NCI-H446 treated with DMSO at 0.1 percent for 48 hours (cell line): Measurements from ENCODE around the gene PSMC5.
A peak's percentile ranks its signal among the peaks of the same experiment; 100 is the strongest.
"Not testable (repeated sequence)": the region's sequence is repeated elsewhere in the genome, so short reads cannot be mapped to it uniquely, and the experiment has no call there.

Experiments
- DNase-seq: peaks from one replicate; lab custom pipeline; 2025; lab: John Stamatoyannopoulos, UW

The PSMC5 gene

DNA sequence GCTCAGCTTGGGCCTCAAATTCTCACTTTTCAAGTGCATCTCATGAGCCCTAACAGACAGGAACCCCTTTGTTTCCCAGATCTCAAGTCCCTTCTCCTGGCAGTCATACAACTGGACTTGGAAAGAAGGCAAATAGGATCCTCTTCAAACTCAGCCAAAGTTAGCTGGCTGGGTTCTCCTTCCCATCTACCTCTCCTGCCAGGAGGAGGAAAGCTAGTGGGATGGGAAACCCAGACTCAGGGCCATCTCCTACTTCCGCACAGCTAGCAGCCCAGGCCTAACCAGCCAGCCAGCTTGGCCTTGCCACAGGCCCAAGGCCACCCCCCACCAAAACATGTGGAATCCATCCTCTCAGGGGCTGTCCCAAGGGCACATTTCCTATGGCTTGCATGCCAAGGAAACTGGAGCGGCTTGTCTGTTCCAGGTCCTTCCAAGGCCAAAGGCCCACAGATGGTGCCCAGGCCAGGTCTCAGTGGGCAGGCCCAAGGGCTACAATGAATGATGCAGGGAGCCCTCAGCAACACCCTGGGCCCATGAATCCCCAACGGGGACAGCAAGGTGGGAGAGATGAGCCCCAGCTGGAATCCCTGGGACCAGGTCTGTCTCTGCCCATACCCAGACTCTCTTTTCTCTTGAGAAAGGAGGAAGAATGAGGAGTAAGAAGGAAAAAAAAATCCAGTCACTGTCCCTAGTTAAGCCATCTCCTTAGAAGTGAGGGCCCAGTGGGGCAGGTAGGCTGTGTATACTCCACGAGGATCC is 13.5 kb downstream of the PSMC5 start:
- peak; percentile 58 for DNase-seq

DNA sequence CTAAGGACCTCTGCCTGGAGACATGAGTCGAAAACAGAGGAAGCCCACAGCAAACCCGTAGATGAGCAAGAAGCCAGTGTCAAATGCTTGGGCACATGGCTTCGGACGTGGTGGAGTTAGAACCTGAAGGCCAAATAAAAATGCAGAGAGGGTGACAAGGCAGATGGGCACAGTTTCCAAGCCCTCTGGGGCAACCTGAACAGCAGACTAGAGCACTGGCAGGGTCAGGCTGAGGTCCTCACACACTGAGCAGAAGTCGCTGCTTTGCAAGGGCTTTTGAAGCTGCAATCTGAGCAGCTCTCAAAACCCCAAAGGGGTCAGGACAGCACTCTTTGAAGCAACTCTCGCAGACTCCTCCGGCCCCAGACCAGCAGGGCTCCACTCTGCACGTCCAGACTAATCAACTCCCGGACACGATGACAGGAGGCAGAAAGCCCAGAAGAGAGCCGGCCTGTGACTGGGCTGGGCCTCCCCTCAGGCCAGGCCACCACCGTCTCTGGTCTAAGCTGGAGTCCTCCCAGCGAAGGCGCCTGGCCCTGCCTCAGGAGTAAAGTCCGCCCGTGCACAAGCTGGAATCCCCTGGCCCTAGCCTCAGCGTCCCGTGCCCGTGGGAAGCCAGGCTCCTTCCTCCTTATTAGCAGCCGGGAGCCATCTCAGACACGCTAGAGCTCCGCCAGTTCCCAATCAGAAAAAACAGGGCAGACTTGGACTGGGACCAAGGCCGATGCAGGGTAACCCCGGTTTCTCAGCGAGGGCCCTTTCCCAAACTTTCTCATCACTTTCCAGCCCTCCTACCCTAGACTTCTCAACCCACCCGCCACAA is 14.3 kb downstream of the PSMC5 start:
- no peak for DNase-seq

GRCh38 chr17:63842173-63842539 is 14.9 kb downstream of the PSMC5 start:
- no peak for DNase-seq

GRCh38 chr17:63842540-63843386 is 15.5 kb downstream of the PSMC5 start, which contains the start of gene SMARCD2:
TSS of gene SMARCD2 (minus strand) at chr17:63842685. CDS start at chr17:63842674, 11 bp downstream.
- DNase-seq = peak; percentile 96

DNA sequence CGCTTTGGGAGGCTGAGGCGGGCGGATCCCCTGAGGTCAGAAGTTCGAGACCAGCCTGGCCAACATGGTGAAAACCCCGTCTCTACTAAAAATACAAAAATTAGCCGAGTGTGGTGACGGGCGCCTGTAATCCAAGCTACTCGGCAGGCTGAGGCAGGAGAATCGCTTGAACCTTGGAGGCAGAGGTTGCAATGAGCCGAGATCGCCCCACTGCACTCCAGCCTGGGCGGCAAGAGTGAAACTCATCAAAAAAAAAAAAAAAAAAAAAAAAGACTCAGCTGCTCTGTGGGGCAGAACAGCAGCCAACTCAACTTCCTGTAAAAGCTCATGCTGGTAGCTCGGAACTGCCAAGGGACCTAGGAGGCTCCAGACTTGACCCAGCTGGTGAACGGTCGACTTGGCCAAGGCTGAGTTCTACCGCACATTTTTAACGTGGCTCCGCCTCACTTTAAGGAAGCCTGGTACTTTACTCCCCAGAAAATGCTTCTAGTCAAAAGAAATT is 16.2 kb downstream of the PSMC5 start:
- not testable (repeated sequence) for DNase-seq

DNA sequence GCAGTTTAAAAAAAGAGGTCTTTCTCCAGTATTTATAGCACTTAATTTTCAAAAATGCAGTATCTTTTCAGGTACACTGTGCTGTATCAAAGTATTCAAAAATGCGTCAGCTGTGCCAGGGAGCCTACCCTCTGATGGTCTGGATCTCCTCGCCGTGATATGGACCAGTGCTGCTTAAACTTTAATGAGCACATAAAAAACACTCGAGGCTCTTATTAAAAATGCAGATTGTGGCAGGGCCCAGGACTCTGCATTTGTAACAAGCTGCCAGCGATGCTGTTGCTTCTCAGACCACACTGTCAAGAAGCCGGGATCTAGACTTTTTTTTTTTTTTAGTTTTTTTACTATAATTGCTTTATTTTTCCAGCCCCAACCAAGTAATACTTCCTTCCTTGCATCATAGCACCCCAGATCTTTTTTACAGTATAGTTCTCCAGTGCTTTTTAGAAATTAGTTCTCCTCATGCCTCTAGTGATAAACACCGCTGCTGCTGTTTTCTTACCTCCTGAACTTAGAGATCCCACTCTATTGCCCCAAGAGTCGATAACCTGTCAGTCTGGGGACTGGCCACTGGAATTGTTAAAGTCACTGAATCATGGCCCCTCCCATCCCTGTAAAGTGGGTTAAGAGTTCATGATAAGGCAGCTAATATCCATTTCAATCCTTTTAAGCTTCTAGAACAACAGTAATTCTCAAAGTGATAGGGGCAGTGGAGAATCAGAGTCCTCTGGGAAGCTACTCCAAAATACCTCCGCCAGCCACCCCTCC is 16.9 kb downstream of the PSMC5 start:
- DNase-seq = no peak

GRCh38 chr17:63845509-63845908 is 18.3 kb downstream of the PSMC5 start:
- DNase-seq = no peak

GRCh38 chr17:63847525-63848249 is 20.5 kb downstream of the PSMC5 start:
- DNase-seq = no peak

DNA sequence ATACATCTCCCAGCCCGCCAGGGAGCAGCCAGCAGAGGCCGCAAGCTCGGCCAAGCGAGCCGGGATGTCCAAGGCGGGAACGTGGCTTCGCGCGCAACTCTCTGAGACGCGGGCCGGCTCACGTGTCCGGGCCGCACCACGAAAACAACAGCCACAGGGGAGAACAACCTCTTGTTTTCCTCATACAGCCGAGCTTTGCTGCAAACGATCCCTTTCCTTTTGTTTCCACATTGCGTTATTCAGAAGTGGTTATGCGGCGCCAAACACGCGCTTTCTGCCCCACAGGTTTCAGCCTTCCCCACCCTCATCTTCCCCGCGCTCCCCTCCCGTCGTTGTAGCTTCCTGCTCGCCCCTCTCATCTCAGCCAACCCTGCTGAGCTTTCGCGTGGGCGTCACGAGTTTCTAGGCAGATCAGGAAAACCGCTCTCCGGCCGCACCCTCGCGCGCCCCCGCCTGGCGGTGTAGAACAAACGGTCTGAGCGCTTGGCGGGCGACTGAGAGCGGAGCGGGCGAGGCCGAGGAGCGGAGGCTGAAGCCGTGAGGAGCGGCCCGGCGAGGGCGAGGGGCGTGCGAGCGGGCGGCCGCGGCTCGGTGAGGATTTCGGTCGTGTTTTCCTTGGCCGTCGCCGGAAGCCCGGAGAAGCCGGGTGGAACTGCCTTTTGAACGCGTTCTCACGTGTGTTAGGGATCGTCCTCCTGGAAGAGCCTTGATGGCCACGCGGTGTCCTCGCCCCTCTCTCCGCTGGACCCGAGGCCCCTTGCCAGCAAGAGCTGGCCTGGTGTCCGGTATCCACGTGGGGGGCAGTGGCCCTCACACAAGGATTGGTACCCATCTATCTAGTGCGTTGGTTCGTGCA is 21.8 kb downstream of the PSMC5 start:
- no peak for DNase-seq

- DNase-seq = no peak
Measured at GRCh38 chr17:63850401-63850800, 23.2 kb downstream of the PSMC5 start.

DNA sequence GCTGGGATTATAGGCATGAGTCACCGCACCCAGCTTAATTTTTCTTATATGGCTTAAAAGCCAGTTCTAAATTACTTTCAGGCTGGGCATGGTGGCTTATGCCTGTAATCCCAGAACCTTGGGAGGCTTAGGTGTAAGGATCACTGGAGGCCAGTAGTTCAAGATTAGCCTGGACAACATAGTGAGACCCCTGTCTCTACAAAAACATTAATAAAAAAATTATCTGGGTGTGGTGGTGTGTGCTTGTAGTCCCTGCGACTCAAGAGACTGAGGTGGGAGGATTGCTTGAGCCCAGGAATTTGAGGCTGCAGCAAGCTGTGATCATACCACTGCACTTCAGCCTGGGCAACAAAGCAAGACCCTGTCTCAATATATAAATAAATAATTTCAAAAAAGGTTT is 26.0 kb downstream of the PSMC5 start:
- no peak for DNase-seq

DNA sequence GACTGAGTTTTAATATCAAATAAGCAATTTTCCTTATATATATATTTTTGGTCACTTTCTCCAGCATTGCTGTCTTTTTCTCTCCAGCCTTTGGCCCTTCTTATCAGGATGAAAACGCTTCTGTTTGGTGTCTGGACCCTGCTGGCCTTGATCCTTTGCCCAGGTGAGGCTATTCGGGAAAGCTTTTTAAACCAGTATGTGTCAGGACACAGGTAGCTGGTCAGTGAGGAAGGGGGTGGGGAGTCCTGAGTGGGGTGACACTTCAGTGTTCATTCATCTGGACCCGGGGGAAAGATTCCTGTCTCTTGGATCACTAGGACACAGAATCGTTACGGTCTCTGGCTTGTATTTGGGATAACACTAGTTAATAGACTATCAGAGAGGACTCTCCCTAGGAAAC is 27.5 kb downstream of the PSMC5 start:
- DNase-seq = no peak

DNA sequence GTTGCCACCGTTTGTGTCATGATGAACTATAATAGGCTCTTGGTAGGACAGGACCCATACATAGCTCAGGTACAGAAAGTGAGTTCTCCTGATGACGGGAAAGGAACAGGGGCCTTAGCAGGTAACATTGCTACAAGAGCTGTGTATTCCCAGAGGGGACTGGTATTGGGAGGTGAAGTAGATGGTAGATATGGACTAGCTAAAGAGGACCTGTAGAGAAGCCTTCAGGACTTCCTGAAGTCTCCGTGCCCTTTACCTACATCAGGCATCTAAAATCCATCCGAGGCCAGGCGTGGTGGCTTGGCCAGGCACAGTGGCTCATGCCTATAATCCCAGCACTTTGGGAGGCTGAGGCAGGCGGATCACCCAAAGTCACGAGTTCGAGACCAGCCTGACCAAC is 28.0 kb downstream of the PSMC5 start:
- DNase-seq = no peak

- not testable (repeated sequence) for DNase-seq
Measured at GRCh38 chr17:63856425-63856824, 29.2 kb downstream of the PSMC5 start.

DNA sequence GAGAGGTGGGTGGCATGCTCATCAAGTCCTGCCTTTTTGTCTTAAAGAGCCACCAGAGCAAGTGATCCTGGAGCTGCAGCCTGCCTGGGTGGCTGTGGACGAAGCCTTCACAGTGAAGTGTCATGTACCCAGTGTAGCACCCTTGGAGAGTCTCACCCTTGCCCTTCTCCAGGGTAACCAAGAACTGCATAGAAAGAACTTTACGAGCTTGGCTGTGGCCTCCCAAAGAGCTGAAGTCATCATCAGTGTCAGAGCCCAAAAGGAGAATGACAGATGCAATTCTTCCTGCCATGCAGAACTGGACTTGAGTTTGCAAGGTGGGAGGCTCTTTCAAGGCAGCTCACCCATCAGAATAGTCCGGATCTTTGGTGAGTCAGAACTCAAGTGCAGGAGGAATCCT is 32.0 kb downstream of the PSMC5 start:
- no peak for DNase-seq

DNA sequence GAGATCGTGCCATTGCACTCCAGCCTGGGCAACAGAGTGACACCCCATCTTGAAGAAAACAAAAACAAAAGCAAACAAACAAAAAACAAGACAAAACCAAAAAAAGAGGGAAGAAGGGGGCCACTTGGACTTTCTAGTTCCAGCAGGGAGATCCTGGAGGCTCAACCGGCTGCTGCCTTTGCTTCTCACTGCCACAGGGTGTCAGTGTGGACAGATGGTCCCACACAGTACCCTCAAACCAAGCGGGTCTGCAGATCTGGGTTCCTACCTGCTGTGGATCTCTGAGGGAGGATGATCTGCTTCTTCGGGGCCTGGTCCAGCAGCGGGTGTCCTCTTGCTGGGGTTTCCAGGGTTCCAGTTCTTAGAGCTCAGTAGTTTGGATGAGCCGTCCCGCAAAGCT is 39.4 kb downstream of the PSMC5 start:
- not testable (repeated sequence) for DNase-seq

DNA sequence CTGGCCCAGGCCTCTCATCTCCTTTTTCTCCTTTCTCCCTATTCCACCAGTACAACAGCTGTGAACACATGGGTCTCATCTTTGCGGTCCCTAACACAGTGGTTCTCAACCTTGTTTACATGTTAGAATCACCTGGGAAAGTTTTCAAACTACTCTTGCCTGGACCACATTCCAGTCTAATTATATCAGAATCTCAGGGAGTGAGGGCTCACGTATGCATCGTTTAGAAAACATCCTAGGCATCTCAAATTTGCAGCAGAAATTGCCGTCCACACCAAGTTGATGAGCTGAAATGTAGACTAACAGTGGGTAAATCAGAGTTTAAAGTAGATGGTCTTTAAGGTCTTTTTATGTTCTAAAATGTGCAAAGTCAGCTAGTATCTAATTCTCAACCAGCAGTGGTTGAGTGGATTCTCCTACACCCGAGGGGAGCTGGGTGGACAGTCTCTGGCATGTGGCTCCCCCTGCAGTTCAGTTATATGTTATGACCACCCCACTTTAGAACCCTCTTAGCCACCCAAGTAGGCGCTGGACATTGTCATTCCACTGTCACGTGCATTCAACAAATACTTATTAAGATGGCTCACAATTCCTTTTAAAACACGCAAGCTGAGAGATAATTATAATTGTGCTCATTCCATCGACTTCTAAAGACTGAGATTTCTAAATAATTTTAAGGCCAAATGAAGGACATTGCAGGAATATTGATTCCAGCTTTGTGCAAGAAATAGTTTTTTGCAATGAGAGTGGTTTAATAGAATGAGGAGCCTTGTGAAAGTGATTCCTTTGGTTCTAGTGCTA is 42.5 kb downstream of the PSMC5 start:
- DNase-seq = not testable (repeated sequence)

- not testable (repeated sequence) for DNase-seq
Measured at GRCh38 chr17:63870292-63870665, 43.0 kb downstream of the PSMC5 start.
